ENCODE results near the gene TMSB10. TPM values are rescaled to one million over a fixed set of nuclear protein-coding genes. Genes with fewer than 3 reads are reported as not detected.
"Not testable (repeated sequence)": the region's sequence is repeated elsewhere in the genome, so short reads cannot be mapped to it uniquely, and the experiment has no call there.

Gene TMSB10
- total and polyA plus RNA-seq, 4 experiments from 2014 or later: 1,218 to 6,561 (median 3,402) TPM

DNA sequence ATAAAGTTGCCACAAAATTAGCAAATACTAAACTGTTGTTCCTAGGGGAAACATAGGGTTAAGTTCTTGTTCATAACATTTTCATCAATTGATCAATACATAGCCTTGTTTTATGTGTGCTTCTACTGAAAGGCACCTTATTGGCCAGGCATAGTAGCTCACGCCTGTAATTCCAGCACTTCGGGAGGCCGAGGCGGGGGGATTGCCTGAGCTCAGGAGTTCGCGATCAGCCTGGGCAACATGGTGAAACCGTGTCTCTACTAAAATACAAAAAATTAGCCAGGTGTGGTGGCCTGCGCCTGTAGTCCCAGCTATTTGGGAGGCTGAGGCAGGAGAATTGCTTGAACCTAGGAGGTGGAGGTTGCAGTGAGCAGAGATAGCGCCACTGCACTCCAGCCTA is 32.8 kb upstream of the TMSB10 start:
- H3K27me3 ChIP-seq (ENCODE audit: insufficient read depth, low read length); DNase-seq; intact Hi-C loops (cut with micrococcal nuclease); H3K9me3 ChIP-seq (ENCODE audit: control insufficient read depth in 1 of 2, low read length in 2 of 2); H3K9me3 Mint-ChIP-seq; H3K4me3 Mint-ChIP-seq; H3K4me3 ChIP-seq (ENCODE audit: low read length in 2 of 2); H3K27ac ChIP-seq (ENCODE audit: low read depth, low read length); H3K27me3 Mint-ChIP-seq: not testable (repeated sequence)
- peaks cover 11% of the 10 kb centered on the region for H3K36me3 ChIP-seq (ENCODE audit: insufficient read depth, low read length)
- POLR2A ChIA-PET (ENCODE audit: partially characterized antibody): interaction anchor here (1.1 to 2.8 kb wide), 2 partner anchors 8 to 33 kb away, joined by 7 to 13 read pairs; partner anchors contain the start of genes TMSB10 and TRABD2A
- CTCF ChIA-PET (ENCODE audit: partially characterized antibody): interaction anchor here (0.8 to 7.9 kb wide), 3 partner anchors 16 to 53 kb away, joined by 3 to 64 read pairs (median 4); no protein-coding TSS in a partner anchor
- peaks cover 80% of the 10 kb centered on the region for H3K4me1 ChIP-seq (ENCODE audit: insufficient read depth, low read length)
- Mint-ChIP-seq H3K36me3 (peaks cover 30 to 48% of the 10 kb centered on the region in 2 donors), H3K4me1 (peaks cover 56 to 87% (median 75%) of the 10 kb centered on the region in 4 donors), H3K27ac (peak overlapping the region in 3 of 7 donors; percentile 6 to 70 (median 17))

DNA sequence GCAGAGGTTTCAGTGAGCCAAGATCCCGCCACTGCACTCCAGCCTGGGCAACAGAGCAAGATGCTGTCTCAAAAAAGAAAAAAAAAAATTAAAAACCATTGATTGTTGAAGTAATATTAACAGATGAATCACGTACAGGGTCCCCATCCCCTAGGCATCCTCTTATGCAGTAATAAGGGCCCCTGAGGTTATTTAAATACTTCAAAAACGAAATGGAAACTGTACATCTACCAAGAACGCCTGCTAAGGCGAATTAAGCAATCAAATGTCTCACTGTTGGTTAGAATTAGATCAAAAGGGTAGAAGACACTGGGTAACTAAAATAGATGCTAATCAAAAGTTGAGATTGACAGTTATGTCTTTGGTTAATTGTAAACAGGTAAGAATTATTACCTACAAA is 32.1 kb upstream of the TMSB10 start:
- H3K9me3 Mint-ChIP-seq: no peaks in the 10 kb centered on the region
- Histone ChIP-seq H3K4me1 (ENCODE audit: insufficient read depth, low read length) (peaks cover 86% of the 10 kb centered on the region), H3K27ac (ENCODE audit: low read depth, low read length) (no peak overlapping the region), H3K4me3 (ENCODE audit: low read length in 2 of 2) (no peak overlapping the region), H3K27me3 (ENCODE audit: insufficient read depth, low read length) (no peaks in the 10 kb centered on the region), H3K36me3 (ENCODE audit: insufficient read depth, low read length) (peaks cover 11% of the 10 kb centered on the region), H3K9me3 (ENCODE audit: control insufficient read depth in 1 of 2, low read length in 2 of 2) (no peaks in the 10 kb centered on the region)
- H3K4me3 Mint-ChIP-seq: peak overlapping the region in 1 of 8 donors; percentile 65
- H3K36me3 Mint-ChIP-seq: peaks cover 25 to 48% of the 10 kb centered on the region in 2 donors
- CTCF ChIA-PET (ENCODE audit: partially characterized antibody): interaction anchor here (0.9 to 7.9 kb wide), 2 partner anchors 15 to 52 kb away, joined by 4 to 64 read pairs; no protein-coding TSS in a partner anchor
- no peak for DNase-seq
- POLR2A ChIA-PET (ENCODE audit: partially characterized antibody): no interaction called here
- peak overlapping the region; percentile 38 to 96 (median 72) for H3K27ac Mint-ChIP-seq
- intact Hi-C loops (cut with micrococcal nuclease): no loop called here
- peaks cover 61 to 88% (median 79%) of the 10 kb centered on the region in 4 donors for H3K4me1 Mint-ChIP-seq
- H3K27me3 Mint-ChIP-seq: no peaks in the 10 kb centered on the region

DNA sequence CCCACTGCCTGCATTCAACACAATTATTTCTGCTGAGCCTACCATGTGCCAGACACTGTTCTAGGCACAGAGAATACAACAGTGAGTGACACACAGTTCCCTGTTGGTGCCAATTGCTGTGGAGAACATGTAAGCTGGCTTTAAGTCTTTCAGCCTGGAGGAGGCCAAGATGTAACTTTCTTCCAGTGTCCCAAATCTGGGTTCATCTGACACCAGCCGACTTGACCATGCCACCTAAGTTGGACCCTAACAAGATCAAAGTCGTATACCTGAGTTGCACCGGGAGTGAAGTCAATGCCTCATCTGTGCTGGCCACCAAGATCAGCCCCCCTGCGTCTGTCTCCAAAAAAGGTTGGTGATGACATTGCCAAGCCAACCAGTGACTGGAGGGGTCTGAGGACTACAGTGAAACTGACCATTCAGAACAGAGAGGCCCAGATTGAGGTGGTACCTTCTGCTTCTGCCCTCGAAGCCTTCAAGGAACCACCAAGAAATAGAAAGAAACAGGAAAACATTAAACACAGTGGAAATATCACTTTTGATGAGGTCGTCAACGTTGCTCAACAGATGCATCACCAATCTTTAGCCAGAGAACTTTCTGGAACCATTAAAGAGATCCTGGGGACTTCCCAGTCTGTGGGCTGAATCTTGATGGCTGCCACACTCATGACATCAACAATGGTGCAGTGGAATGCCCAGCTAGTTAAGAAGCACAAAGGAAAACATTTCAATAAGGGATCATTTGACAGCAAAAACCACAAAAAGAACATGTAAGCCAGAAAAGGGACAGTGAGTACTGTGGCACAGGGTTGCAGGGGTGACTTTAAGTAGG is 30.9 kb upstream of the TMSB10 start:
- POLR2A ChIA-PET (ENCODE audit: partially characterized antibody): interaction anchor here (0.7 to 0.9 kb wide), 2 partner anchors 33 to 51 kb away, joined by 3 read pairs; no protein-coding TSS in a partner anchor

DNA sequence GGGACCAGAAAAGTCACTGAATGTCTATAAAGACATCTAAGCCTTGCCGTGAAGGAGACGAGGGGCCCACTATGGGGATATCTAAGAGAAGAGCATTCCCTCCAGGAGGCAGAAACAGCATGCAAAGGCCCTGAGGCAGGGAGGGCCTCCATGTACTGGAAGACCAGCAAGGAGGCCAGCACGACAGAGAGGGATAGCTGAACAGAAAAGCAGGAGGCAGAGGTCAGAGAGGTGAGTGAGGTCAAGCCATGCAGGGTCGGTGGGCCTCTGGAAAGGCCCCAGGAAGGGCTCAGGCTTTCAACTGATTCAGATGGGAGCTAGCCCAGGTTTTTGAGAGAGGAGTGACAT is 30.3 kb upstream of the TMSB10 start:
- Mint-ChIP-seq H3K4me3 (peak overlapping the region; percentile 0 to 97 (median 62)), H3K4me1 (peaks cover 59 to 89% (median 75%) of the 10 kb centered on the region in 4 donors), H3K27me3 (no peaks in the 10 kb centered on the region), H3K9me3 (no peaks in the 10 kb centered on the region), H3K27ac (peak overlapping the region; percentile 65 to 96 (median 86)), H3K36me3 (peaks cover 21 to 41% of the 10 kb centered on the region in 2 donors)
- intact Hi-C loops (cut with micrococcal nuclease): no loop called here
- peak overlapping the region; percentile 16 for H3K27ac ChIP-seq (ENCODE audit: low read depth, low read length)
- peaks cover 7% of the 10 kb centered on the region for H3K36me3 ChIP-seq (ENCODE audit: insufficient read depth, low read length)
- no peaks in the 10 kb centered on the region for H3K27me3 ChIP-seq (ENCODE audit: insufficient read depth, low read length)
- DNase-seq: no peak
- H3K4me1 ChIP-seq (ENCODE audit: insufficient read depth, low read length): peaks cover 81% of the 10 kb centered on the region
- H3K4me3 ChIP-seq (ENCODE audit: low read length in 2 of 2): no peak overlapping the region
- ChIA-PET POLR2A (ENCODE audit: partially characterized antibody) (interaction anchor here (0.9 kb wide), 1 partner anchor 34 kb away, joined by 3 read pairs; no protein-coding TSS in a partner anchor), CTCF (ENCODE audit: partially characterized antibody) (interaction anchor here (0.6 to 3.8 kb wide), 8 partner anchors 10 to 389 kb away, joined by 3 to 35 read pairs (median 3); no protein-coding TSS in a partner anchor)
- no peaks in the 10 kb centered on the region for H3K9me3 ChIP-seq (ENCODE audit: control insufficient read depth in 1 of 2, low read length in 2 of 2)

More for the DNA sequence above, 30.9 kb upstream of the TMSB10 start:
- peaks cover 7% of the 10 kb centered on the region for H3K36me3 ChIP-seq (ENCODE audit: insufficient read depth, low read length)
- CTCF ChIA-PET (ENCODE audit: partially characterized antibody): interaction anchor here (1.1 to 7.9 kb wide), 4 partner anchors 17 to 133 kb away, joined by 3 to 64 read pairs (median 20); no protein-coding TSS in a partner anchor
- peaks cover 25 to 40% of the 10 kb centered on the region in 2 donors for H3K36me3 Mint-ChIP-seq
- DNase-seq: peak in 1 of 5 donors; percentile 71
- peaks cover 87% of the 10 kb centered on the region for H3K4me1 ChIP-seq (ENCODE audit: insufficient read depth, low read length)
- no peaks in the 10 kb centered on the region for H3K27me3 ChIP-seq (ENCODE audit: insufficient read depth, low read length)
- intact Hi-C loops (cut with micrococcal nuclease): no loop called here
- H3K4me3 ChIP-seq (ENCODE audit: low read length in 2 of 2): no peak overlapping the region
- H3K27me3 Mint-ChIP-seq: no peaks in the 10 kb centered on the region
- peak overlapping the region; percentile 0 to 97 (median 57) for H3K4me3 Mint-ChIP-seq
- no peaks in the 10 kb centered on the region for H3K9me3 Mint-ChIP-seq
- peak overlapping the region; percentile 65 to 96 (median 86) for H3K27ac Mint-ChIP-seq
- peak overlapping the region; percentile 16 for H3K27ac ChIP-seq (ENCODE audit: low read depth, low read length)
- H3K4me1 Mint-ChIP-seq: peaks cover 62 to 89% (median 79%) of the 10 kb centered on the region in 4 donors
- H3K9me3 ChIP-seq (ENCODE audit: control insufficient read depth in 1 of 2, low read length in 2 of 2): no peaks in the 10 kb centered on the region

DNA sequence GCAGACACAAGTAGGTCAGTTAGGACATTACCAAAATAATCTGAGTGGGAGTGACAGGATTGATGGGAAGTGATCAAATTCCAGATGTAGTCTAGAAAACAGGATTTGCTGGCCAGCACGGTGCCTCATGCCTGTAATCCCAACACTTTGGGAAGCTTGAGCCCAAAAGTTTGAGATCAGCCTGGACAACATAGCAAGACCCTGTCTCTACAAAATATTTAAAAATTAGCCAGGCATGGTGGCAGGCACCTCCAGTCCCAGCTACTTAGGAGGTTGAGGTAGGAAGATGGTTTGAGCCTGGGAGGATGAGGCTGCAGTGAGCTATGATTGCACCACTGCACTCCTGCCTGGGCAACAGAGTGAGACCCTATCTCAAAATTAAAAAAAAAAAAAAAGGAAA is 29.8 kb upstream of the TMSB10 start:
- DNase-seq; H3K36me3 ChIP-seq (ENCODE audit: insufficient read depth, low read length); intact Hi-C loops (cut with micrococcal nuclease); H3K27me3 ChIP-seq (ENCODE audit: insufficient read depth, low read length); H3K9me3 ChIP-seq (ENCODE audit: control insufficient read depth in 1 of 2, low read length in 2 of 2); H3K27me3 Mint-ChIP-seq; H3K9me3 Mint-ChIP-seq; H3K4me3 ChIP-seq (ENCODE audit: low read length in 2 of 2): not testable (repeated sequence)
- peaks cover 76% of the 10 kb centered on the region for H3K4me1 ChIP-seq (ENCODE audit: insufficient read depth, low read length)
- peak overlapping the region; percentile 16 for H3K27ac ChIP-seq (ENCODE audit: low read depth, low read length)
- Mint-ChIP-seq H3K4me3 (peak overlapping the region in 5 of 8 donors; percentile 11 to 97 (median 93)), H3K4me1 (peaks cover 55 to 89% (median 70%) of the 10 kb centered on the region in 4 donors), H3K27ac (peak overlapping the region; percentile 65 to 96 (median 88)), H3K36me3 (peaks cover 16 to 40% of the 10 kb centered on the region in 2 donors)
- POLR2A ChIA-PET (ENCODE audit: partially characterized antibody): interaction anchor here (1.3 to 2.4 kb wide), 3 partner anchors 29 to 50 kb away, joined by 3 to 12 read pairs (median 5); no protein-coding TSS in a partner anchor
- CTCF ChIA-PET (ENCODE audit: partially characterized antibody): interaction anchor here (0.6 to 3.8 kb wide), 8 partner anchors 11 to 389 kb away, joined by 3 to 35 read pairs (median 3); no protein-coding TSS in a partner anchor

DNA sequence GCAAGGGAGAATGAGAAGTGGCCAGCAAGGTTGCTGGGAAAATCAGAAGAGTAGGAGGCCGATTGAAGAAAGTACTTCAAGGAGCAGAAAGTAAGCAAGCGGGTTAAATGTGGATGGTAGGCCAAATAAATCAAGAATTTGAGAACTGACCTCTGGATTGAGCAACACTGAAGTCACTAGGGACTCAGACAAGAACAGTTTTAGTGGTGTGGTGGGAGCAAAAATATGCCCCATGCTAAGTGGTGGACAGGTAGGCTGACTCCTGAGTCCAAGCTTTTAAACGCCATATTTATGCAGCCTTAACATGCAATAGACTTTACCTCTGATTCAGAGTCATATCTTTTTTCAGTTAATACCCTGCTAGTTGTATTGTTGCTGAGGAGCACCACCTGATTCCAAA is 29.1 kb upstream of the TMSB10 start:
- Histone ChIP-seq H3K4me1 (ENCODE audit: insufficient read depth, low read length) (peaks cover 69% of the 10 kb centered on the region), H3K36me3 (ENCODE audit: insufficient read depth, low read length) (peaks cover 7% of the 10 kb centered on the region), H3K9me3 (ENCODE audit: control insufficient read depth in 1 of 2, low read length in 2 of 2) (no peaks in the 10 kb centered on the region), H3K4me3 (ENCODE audit: low read length in 2 of 2) (no peak overlapping the region), H3K27ac (ENCODE audit: low read depth, low read length) (no peak overlapping the region), H3K27me3 (ENCODE audit: insufficient read depth, low read length) (no peaks in the 10 kb centered on the region)
- Mint-ChIP-seq H3K9me3 (no peaks in the 10 kb centered on the region), H3K4me3 (peak overlapping the region; percentile 10 to 98 (median 96)), H3K27ac (peak overlapping the region; percentile 65 to 94 (median 84)), H3K4me1 (peaks cover 54 to 86% (median 67%) of the 10 kb centered on the region in 4 donors), H3K36me3 (peaks cover 15 to 41% of the 10 kb centered on the region in 2 donors), H3K27me3 (no peaks in the 10 kb centered on the region)
- DNase-seq: no peak
- intact Hi-C loops (cut with micrococcal nuclease): no loop called here
- ChIA-PET POLR2A (ENCODE audit: partially characterized antibody) (interaction anchor here (1.0 to 2.4 kb wide), 6 partner anchors 26 to 50 kb away, joined by 3 to 12 read pairs (median 4); no protein-coding TSS in a partner anchor), CTCF (ENCODE audit: partially characterized antibody) (interaction anchor here (0.5 to 3.8 kb wide), 7 partner anchors 8 to 409 kb away, joined by 3 to 35 read pairs (median 5); no protein-coding TSS in a partner anchor)

All from CD4-positive, alpha-beta memory T cell (primary cell).